Medulla oblongata (tissue), 1 donor: ENCODE measurements around the gene TMEM72.

Experiments
- DNase-seq: peaks from one replicate; pipeline ENCODE4 v3.0.0-alpha.2; 2015; ENCODE audit errors: extremely low spot score

TMEM72 gene

GRCh38 chr10:44978570-44979280, 67.6 kb downstream of the TMEM72 start, which contains the start of gene DEPP1:
Gene DEPP1, minus strand, starts transcription at chr10:44978809. Its CDS starts 779 bp downstream, at chr10:44978030.
- peak; percentile 85 for DNase-seq

DNA sequence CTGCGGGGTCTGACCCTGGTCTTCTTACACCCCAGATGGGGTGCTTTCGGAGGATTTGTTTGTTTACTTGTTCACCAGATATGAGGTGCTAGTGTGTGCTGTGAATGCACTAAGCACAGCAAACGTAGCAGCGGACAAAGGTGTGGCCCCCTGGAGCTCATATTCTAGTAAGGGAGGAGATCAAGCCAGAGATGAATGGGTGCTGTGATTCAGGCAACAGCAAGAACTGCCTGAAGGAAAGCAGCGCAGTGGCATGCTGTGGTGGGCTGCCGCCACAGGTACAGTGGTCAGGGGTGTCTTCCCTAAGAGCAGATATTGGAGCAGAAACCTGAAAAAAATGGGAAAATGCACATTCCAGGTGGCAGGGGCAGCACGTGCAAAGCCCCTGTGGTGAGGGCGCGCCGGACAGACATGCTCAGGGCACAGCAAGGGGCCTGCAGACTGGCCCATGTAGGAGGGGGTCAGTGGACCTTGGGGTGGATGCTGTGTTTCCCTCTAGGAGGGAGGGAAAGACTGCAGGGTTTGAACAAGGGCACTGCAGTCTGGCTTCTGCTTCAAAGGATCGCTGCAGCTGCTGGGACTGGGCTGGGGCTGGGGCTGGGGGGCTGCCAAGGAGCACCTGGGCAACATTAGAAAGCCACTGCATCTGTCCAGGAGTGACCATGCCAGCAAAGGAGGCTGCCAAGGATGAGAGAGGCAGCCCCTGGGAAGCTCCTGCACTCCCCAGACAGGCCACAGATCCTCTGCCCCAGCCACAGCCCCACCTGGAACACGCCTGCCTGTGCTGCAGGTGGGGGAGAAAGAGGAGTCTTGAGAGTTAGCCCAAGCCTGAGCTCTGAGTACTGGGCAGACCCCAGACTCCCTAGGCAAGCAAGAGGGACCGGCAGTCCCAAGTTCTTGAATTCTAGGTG, 68.4 kb downstream of the TMEM72 start:
- no peak for DNase-seq

DNA sequence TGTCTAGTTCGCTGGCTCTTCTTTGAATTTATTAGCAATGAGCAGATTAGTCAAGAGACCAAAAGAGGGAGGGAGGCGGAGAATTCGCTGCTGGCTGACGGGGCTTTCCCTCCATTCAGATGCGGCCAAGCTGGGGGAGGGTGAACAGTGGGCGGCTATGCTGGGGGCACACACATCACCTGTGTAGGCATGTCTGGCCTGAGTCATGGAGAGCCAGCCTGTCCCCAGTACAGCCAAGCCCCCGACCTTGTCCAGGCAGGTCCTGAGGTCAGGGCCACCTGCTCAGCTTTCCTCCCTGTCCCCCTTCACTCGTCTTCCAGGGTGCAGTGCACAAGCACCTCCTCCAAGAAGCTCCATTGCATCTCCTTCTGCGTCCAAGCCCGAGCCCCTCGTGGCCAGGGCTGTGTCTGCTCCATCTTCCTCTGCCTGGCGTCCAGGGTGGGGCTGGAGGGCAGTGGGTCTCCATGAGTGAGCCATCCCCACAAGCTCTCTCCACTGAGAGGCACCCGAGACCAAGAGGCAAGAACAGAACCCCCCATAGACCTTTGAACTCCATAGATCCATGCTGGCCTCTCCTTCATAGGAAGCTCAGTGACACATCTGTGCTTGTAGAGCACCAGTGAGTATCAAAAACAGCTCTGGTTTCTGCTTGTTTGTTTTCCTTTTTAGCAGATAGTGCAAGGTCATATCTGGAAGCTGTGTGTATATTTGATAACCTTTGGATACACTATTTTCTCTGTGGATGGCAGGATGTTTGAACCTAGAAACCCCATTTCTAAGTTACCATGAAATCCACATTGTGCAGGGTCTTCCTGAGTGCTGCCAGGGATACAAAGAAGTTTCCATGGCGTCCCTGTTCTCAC, 69.4 kb downstream of the TMEM72 start:
- DNase-seq, result no peak

DNA sequence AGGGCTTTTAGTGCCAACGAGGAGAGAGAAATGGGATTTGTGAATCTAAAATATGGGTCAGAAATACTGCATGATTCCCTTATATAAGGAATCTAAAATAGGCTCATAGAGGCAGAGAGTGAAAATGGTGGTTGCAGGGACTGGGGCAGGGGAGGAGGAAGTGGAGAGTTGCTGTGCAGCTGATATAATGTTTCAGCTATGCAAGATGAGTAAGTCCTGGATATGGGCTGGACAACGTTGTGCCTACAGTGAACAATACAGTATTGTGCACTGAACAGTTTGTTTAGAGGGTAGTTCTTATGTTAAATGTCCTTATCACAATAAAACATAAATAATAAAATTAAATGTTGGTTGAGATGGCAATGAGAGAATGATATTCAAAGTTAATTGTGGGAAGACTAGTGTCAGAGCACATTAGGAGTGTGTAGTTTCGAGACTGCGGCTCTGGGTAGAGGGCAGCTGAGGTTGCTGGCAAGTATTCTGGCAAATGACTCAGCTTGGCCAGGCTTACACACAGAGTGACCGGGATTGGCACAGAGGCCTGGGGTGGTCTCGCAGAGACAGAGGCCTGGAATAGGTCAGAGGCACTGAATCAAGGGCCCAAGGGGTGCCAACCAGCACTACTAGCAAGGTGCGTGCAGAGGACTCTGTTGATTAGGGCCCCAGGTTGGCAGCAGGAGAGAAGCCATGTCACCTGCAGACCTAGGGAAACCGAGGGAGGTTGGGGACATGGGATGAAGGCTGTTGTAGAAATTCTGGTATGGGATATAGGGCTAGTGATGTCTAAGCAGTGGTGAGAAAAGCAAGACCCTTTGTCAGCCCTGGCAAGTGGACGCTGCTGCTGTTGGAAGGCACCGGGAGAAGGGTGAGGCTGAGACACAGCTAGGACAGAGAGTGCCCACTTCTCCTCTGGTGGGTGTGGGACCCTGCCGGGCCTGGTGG, 70.3 kb downstream of the TMEM72 start:
- peak; percentile 63 for DNase-seq

DNA sequence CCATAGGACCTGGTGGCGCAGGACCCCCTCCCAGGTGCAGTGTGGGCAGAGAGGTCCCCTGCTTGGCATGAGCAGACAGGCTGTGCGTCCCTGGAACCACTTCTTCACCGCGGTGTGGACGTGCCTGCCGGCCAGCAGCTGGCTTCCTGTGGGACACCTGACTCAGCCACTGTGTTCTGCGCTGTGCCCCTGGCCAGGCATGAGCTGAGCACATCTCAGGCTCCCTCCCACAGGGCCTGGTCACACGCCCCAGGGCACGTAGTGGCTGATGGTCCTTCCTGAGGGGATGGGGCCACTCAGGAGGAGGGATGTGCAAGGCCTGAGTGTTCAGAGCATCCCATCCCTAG, 71.0 kb downstream of the TMEM72 start:
- DNase-seq, result no peak

GRCh38 chr10:44982496-44982895, 71.4 kb downstream of the TMEM72 start:
- DNase-seq, result no peak

DNA sequence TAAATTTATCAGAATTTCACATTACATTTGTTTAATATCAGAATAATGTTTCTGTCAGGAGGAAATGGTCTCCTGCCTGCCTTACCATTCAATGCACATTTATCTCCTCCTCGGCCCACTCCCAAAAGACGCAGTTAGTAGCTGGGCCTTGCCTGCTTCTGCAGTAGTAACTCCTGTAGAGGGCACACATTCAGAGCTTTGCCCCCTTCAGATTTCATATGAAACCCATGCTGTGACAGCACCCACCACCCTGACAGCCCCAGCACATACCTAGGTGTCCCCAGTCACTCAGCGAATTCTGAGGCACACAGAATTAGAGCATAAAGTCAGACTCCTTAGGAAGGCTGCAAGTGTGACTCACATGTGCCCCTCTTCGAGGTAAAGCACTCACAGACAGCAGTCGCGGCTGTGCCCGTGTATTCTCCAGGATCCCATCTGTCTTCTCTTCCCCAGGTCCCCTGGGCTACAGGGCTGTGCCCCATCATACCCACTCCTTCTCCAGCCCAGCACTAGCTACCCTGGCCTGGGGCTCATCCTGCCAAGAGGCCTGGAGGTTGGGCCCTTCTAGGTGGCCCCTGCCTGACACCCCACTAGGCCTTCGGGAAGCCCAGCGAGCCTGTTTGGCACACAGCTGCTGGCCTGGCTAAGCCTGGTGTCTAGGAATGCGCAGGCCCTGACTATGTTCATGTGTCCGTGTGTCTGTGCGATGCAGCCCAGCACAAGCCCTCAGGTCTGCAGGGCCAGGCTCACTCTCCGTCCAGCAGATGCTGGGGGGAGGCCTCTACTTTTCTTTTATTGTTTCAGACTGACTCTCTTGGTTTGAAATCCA, 72.1 kb downstream of the TMEM72 start:
- no peak for DNase-seq

DNA sequence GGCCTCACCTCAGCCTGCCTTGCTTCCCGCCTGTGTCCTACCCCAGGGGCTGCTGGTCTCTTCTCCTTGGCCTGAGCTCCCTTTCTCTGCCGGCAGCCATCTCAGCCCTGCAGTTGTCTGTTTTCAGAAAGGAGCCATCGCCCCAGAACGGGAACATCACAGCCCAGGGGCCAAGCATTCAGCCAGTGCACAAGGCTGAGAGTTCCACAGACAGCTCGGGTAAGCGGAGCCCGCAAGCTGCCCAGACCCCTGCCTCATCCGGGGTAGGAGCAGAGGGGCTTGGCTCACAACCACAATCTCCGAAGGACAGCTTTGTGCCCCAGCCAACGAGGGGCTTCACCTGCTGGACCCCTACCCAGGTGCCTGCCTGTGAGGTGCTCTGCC, 72.8 kb downstream of the TMEM72 start:
- DNase-seq, result no peak

DNA sequence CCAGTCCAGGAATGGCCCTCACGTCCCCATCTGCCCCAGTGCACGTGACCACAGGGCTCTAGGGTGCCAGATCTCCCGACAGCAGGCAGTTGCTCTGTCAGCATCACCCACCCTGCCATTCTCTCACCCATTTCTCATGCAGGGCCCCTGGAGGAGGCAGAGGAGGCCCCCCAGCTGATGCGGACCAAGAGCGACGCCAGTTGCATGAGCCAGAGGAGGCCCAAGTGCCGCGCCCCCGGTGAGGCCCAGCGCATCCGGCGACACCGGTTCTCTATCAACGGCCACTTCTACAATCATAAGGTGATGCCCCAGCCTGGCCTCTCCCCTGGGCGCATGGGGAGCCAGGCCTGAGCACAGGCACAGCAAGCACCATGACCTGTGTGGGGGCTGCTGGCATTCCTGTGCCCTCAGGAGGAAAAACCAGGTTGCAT, 73.5 kb downstream of the TMEM72 start:
- DNase-seq, result no peak

DNA sequence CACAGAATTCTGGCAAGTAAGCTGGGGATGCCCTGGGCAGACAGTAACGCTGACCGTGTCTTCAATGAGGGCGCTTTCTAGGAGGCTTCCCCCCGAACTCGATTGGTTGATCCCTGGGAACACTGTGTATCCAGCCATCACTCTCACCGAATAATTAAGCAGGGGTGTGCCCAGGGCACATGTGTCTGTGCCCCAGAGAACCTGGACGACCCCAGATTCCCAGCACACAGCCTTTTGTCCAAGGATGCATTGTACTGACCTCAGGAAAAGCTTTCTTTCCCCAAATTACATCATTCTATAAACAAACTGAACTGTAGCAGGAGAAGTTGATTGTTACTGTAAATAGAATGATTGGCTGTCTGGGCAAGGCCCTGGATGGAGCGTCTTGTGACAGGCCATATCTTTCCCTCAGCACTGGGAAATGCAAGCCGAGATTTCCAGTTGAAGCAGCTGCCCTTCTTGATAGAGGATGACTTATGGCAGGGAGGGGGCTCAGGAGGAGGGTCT, 74.1 kb downstream of the TMEM72 start:
- DNase-seq, result no peak

DNA sequence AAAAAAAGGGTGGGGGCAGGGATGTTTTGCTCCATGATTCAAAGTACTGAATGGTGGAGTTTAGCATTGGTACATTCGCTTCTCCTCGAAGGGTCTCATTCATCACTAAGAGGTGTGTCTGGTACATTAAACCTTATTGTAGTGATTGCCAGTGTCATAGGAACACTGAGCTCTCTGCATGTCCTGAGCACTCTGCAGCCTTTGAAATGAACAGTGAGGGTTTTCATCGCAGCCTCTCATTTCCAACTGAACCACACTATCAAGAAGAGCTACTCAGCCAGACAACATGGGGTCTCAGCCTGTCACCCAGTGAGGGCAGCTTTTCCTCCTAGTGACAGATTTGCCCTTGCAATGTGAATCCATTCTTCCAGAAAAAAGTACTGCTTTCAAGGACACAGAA, 75.0 kb downstream of the TMEM72 start:
- DNase-seq, result no peak
